VCaP (cell line): ENCODE measurements around the gene LRRC10B.
A peak's percentile ranks its signal among the peaks of the same experiment; 100 is the strongest.

Experiments used
- H3K27ac ChIP-seq: fragments of 450-650 bp; 2 replicates; pipeline ENCODE4 v1.5.1; 2017
- TF ChIP-seq, protein P1 (sequence below): fragments of 450-650 bp; conservative IDR thresholded peaks from 2 replicates; pipeline ENCODE4 v1.5.1; 2017; ENCODE audit warnings: mild to moderate bottlenecking, moderate library complexity

LRRC10B gene

DNA sequence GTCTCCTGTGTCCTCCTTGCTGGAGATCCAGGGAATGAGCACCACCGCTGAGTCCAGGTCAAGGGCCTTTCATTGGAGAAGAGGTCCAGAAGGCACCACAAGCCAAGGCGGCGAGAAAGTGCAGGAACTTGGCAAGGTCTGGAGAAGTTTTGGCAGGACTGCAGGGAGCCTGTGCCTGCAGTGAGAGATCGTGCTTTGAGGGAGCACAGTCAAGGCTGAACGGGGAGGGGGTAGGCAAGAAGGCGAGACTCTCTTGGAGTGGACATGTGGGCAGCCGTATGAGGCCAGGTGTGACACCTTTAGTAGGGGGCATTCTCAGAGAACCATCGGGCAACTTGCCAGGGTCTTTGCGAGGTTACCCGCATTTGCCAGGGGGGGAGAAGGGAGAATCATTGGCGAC lies 30.5 kb downstream of the LRRC10B start:
- TF ChIP-seq, protein P1, sequence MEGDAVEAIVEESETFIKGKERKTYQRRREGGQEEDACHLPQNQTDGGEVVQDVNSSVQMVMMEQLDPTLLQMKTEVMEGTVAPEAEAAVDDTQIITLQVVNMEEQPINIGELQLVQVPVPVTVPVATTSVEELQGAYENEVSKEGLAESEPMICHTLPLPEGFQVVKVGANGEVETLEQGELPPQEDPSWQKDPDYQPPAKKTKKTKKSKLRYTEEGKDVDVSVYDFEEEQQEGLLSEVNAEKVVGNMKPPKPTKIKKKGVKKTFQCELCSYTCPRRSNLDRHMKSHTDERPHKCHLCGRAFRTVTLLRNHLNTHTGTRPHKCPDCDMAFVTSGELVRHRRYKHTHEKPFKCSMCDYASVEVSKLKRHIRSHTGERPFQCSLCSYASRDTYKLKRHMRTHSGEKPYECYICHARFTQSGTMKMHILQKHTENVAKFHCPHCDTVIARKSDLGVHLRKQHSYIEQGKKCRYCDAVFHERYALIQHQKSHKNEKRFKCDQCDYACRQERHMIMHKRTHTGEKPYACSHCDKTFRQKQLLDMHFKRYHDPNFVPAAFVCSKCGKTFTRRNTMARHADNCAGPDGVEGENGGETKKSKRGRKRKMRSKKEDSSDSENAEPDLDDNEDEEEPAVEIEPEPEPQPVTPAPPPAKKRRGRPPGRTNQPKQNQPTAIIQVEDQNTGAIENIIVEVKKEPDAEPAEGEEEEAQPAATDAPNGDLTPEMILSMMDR: no peak
- H3K27ac ChIP-seq: peak overlapping the region; percentile 56; the same call in 1 of the 2 replicates

DNA sequence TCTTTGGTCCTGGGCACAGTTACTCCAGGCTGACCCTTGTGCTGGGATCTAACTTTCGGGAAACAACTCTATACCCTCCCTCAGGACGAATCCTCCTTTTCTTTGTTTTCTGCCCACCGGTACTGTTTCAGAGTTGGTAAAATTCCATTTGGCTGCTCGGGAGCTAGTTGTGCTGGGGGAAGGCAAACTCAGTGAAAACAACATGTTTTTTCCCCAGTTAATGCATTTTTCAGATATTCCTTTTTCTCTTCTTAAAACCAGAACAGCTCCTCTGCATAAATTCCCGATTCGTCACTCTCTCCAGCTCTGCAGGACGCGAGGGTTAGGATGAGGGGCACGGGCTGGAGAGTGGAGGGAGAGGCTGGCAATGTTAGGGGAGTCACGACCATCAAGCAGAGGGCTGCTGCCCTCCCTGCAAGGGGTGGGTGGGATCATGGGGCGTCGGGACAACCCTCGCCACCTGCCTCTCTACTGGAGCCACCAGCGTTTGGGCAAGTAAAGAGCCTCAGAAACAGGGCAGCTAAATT lies 31.3 kb downstream of the LRRC10B start:
- H3K27ac ChIP-seq: no peak overlapping the region
- TF ChIP-seq, protein P1: no peak

DNA sequence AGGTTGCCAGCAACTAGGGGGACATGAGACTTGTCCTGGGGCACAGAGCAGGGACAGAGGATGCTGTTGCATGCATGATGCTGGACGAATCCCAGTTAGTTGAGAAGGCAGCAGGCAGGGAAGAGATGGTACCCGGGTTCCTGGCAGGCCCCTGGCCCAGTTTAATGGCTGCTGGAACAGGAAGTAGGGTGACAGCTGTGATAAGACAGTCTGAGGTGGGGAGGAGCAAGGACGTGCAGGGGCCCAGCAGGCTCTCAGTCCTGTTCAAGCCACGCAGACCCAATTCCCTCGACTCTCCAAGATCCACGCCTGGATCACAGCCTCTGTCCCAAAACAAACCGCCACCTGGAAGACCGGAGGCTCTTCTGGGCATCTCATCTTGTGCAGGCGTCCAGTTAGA lies 32.0 kb downstream of the LRRC10B start:
- no peak overlapping the region for H3K27ac ChIP-seq
- TF ChIP-seq, protein P1: no peak

DNA sequence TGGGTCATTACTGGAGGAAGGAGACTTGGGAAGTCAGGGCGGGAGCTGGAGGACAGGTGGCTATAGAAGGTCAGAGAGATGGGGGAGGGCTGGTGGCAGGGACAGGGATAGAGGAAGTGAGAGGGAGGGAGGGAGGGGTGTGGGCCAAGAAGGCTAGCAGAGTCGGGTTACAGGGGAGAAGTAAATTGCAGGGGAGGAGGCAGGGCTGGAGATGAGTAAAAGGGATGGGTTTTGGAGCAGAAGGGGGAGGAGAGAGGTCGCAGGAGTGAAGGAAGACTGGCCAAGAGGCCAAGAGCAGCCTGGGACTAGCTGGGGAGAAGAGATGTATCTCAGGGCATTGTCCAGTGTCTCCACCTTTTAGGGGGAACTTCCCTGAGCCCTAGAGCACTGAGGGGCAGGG lies 33.0 kb downstream of the LRRC10B start:
- H3K27ac ChIP-seq: peak overlapping the region; percentile 26; the same call in 1 of the 2 replicates
- TF ChIP-seq, protein P1: no peak

DNA sequence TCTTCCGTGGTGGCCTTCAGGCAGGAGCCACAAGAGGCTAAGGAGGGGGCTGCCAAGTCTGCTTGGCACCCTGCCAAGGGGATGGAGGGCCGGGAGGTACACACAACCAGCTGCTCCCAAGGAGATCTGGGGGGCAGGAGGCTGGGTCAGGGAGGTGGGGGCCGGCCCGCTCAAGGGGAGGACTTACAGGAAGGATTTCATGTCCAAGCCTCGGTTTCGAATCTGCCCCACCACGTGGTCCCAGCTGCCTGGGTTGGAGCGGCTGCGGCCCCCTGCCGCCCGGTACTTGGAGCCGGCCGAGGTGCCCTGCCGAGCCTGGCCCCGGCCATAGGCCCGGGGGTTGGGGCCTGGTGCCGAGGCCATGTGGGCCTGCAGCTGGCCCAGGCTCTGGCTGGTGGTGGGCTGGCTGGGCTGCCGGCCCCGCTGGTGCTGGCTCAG lies 33.5 kb downstream of the LRRC10B start:
- peak overlapping the region; percentile 26; the same call in 1 of the 2 replicates for H3K27ac ChIP-seq
- TF ChIP-seq, protein P1: no peak

DNA sequence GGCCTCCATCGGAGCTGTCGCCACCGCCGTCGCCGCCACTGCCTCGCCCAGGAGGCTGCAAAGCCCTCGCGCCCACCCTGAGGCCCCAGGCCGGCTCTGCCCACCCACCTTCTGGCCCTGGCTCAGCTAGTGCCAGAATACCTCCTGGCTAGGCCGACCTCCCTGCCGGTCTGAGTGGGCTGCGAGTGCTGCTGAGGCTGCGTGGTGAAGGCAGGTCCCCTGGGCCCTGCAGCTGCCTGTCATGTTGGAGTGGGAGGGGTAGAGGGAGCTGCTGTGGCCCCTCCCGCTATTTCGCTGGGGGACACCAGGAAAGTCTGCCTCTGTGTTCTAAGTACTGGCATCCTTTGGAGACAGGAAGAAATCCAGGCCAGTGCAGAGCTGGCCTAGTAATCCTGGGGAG lies 34.2 kb downstream of the LRRC10B start:
- TF ChIP-seq, protein P1: no peak
- no peak overlapping the region for H3K27ac ChIP-seq

DNA sequence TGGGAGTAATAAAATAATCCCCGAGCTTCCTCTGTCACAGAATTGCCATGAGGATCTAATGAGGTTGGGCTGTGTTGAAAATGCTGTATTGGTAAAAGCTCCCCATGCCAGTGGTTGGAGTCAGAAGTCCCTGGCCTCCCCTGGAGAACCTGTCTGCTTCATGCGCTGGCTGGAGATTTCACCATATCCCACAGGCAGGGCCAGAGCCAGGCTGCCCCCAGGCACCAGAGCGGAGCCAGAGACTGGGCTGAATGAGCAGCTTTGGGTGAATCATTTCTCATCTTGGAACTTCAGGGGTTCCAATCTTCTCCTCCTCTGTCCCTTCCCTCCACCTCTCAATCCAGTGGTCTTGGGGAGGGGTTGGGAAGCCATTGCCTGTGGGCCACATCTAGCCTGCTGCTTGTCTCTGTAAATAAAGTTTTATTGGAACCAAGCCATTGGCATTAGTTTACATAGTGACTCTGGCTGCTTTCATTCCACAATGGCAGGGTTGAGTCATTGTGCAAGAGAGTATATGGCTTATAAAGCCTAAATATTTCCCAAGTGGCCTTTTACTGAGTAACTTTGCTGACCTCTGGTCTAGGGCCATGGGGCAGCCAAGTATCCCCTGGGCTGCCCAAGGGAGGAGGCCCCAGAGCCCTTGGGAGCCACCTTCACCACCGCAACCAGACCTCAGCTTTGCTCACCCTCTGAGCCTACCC lies 35.2 kb downstream of the LRRC10B start:
- peak overlapping the region; percentile 11; the same call in 1 of the 2 replicates for H3K27ac ChIP-seq
- TF ChIP-seq, protein P1: no peak
